ENCODE measurements around the gene SDR39U1. TPM values are rescaled to one million over a fixed set of nuclear protein-coding genes. Genes with fewer than 3 reads are reported as not detected.

The SDR39U1 gene
- total RNA-seq, 5 donors from 2014 or later (not counting 1 experiment from before 2014, with no cell fraction given), result 79.6 to 154 (median 109) TPM

GRCh38 chr14:24425704-24426103 lies 16.9 kb downstream of the SDR39U1 start:
- ChIA-PET CTCF (interaction anchor here in 1 of 2 donors (1.0 to 1.1 kb wide), 2 partner anchors 11 to 13 kb away, joined by 3 to 4 read pairs; no protein-coding TSS in a partner anchor), POLR2A (interaction anchor here in 1 of 2 donors (0.7 kb wide), 1 partner anchor 20 kb away, joined by 3 read pairs; no protein-coding TSS in a partner anchor)
- DNase-seq (peak in 1 of 35 experiments; percentile 34), ATAC-seq (replicated peaks in 1 of 4) (no peak)
- Mint-ChIP-seq H3K36me3 (no peaks in the 10 kb centered on the region), H3K4me1 (peaks cover 29 to 45% (median 44%) of the 10 kb centered on the region in 3 donors), H3K27ac (peak overlapping the region in 1 of 2 donors; percentile 88), H3K4me3 (peak overlapping the region in 1 of 3 donors; percentile 1), H3K9me3 (no peaks in the 10 kb centered on the region), H3K27me3 (no peaks in the 10 kb centered on the region)
- H3K27me3 ChIP-seq (replicated peaks in 1 of 2; ENCODE audit: control insufficient read depth in 2 of 2, extremely low read depth in 1 of 2, insufficient read depth in 2 of 2, low read length in 1 of 2), result peaks cover 0 to 3% of the 10 kb centered on the region in 2 experiments
- peaks cover 25 to 43% of the 10 kb centered on the region in 2 experiments for H3K4me1 ChIP-seq (ENCODE audit: control insufficient read depth in 1 of 2, extremely low read depth in 1 of 2, insufficient read depth in 2 of 2, low read length in 2 of 2)
- WGBS (ENCODE audit: insufficient coverage), result 40% methylated on average over 1 of the region's 3 CpGs
- no peak overlapping the region for H3K4me3 ChIP-seq (ENCODE audit: control insufficient read depth in 1 of 2, extremely low read depth in 1 of 2, low read length in 1 of 2)
- no peaks in the 10 kb centered on the region for H3K9me3 ChIP-seq
- no peaks in the 10 kb centered on the region for H3K36me3 ChIP-seq (ENCODE audit: control insufficient read depth in 2 of 2, extremely low read depth in 1 of 2, insufficient read depth in 1 of 2, low read length in 1 of 2)
- H3K27ac ChIP-seq (ENCODE audit: low read length), result no peak overlapping the region

DNA sequence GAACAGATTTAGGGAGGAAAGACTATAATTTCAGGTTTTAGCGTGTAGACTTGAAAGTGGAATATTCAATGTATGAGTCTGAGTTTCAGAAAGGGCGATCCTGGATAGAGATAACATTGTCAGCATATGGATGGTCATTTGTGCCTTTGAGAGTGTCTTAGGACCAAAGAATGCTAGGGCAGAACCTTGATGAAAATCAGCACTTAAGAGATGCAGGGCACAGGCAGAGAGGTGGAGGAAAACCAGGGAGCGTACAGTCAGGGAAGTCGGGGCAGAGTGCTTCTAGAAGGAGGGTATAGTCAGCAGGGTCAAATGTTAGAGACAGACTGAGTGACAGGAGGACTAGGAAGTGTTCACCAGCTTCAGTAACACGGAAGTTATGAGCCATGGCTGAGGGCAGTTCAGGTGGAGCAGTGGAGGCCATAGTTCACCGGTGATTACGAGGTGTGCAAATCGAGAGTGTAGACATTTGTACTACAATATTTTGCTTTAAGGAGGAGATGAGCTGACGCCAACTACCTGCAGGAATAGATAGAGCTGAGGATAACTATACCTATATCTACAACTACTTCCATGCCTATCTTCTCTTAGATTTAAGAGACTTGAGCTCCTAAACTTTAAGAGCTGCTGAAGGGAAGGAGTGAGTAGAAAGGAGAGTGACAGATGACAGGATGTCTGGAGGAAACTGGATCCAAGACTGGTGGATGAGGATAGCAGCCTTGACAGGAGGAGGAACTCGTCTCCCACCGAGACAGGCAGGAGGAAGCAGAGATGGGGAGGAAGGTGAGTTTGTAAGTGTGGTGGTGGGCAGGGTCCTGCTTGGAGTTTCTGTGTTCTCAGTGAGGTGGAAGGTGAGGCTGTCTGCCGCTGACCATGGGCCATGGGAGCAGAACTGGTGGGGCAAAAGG lies 19.6 kb downstream of the SDR39U1 start:
- H3K27me3 ChIP-seq (replicated peaks in 1 of 2; ENCODE audit: control insufficient read depth in 2 of 2, extremely low read depth in 1 of 2, insufficient read depth in 2 of 2, low read length in 1 of 2), result peaks cover 0 to 8% of the 10 kb centered on the region in 2 experiments
- Mint-ChIP-seq H3K4me1 (peaks cover 22 to 30% (median 28%) of the 10 kb centered on the region in 3 donors), H3K9me3 (no peaks in the 10 kb centered on the region), H3K27ac (no peak overlapping the region), H3K27me3 (peaks cover 5 to 6% of the 10 kb centered on the region in 2 donors), H3K4me3 (no peak overlapping the region), H3K36me3 (no peaks in the 10 kb centered on the region)
- 64% methylated on average over 7 of the region's 12 CpGs for WGBS (ENCODE audit: insufficient coverage)
- ChIA-PET POLR2A (interaction anchor here (0.5 to 1.0 kb wide), 6 partner anchors 8 to 333 kb away, joined by 3 to 6 read pairs (median 4); no protein-coding TSS in a partner anchor), CTCF (interaction anchor here in 1 of 2 donors (1.0 to 1.2 kb wide), 1 partner anchor 9 kb away, joined by 5 to 7 read pairs; no protein-coding TSS in a partner anchor)
- no peak overlapping the region for H3K4me3 ChIP-seq (ENCODE audit: control insufficient read depth in 1 of 2, extremely low read depth in 1 of 2, low read length in 1 of 2)
- no peak for ATAC-seq (replicated peaks in 1 of 4)
- H3K4me1 ChIP-seq (ENCODE audit: control insufficient read depth in 1 of 2, extremely low read depth in 1 of 2, insufficient read depth in 2 of 2, low read length in 2 of 2), result peaks cover 19 to 20% of the 10 kb centered on the region in 2 experiments
- H3K9me3 ChIP-seq, result no peaks in the 10 kb centered on the region
- DNase-seq, result no peak
- H3K36me3 ChIP-seq (ENCODE audit: control insufficient read depth in 2 of 2, extremely low read depth in 1 of 2, insufficient read depth in 1 of 2, low read length in 1 of 2), result no peaks in the 10 kb centered on the region
- H3K27ac ChIP-seq (ENCODE audit: low read length), result no peak overlapping the region

DNA sequence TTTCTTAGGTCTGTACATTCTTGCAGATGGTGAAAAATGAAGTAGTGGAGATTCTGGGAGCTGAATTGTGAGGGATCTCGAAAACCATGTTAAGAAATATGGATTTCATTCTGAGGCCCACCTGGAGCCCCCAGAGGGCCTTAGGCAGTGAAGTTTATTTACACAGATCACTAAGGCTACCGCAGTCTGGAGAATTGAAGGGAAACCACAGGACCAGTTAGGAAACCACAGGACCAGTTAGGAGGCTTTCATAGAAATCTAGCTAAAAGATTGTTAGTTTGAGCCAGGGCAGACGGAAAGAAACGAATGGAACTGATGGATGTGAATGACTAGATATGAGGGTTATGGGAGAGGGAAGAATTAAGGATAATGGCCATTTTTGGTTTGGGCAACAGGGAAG lies 20.3 kb downstream of the SDR39U1 start:
- 22% methylated on average over 2 of the region's 4 CpGs for WGBS (ENCODE audit: insufficient coverage)
- peaks cover 5 to 6% of the 10 kb centered on the region in 2 donors for H3K27me3 Mint-ChIP-seq
- POLR2A ChIA-PET, result interaction anchor here in 1 of 2 donors (0.6 to 0.8 kb wide), 2 partner anchors 9 to 107 kb away, joined by 3 to 4 read pairs; no protein-coding TSS in a partner anchor

DNA sequence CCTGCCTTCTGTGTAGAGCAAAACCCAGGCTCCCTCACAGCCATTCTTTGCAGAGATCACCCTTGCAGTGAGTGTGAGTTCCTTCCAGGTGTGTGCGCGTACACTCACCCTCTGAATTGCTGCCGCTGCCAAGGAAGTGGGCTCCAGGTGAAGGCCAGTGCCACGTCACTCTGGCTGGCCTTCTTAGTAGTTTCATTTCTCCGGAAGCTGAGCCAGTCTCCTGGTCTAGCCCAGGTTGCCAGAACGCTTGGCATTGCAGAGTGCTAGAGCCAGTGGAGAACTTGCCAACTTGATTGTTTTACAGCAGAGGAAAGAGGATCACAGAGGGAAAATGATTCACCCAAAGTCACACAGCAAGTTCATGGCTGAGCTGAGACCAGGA lies 24.1 kb downstream of the SDR39U1 start:
- H3K9me3 Mint-ChIP-seq, result no peaks in the 10 kb centered on the region
- no peaks in the 10 kb centered on the region for H3K36me3 ChIP-seq (ENCODE audit: control insufficient read depth in 2 of 2, extremely low read depth in 1 of 2, insufficient read depth in 1 of 2, low read length in 1 of 2)
- no peak for DNase-seq
- no peak overlapping the region for H3K4me3 ChIP-seq (ENCODE audit: control insufficient read depth in 1 of 2, extremely low read depth in 1 of 2, low read length in 1 of 2)
- H3K4me3 Mint-ChIP-seq, result no peak overlapping the region
- ChIA-PET CTCF (interaction anchor here (0.6 to 1.7 kb wide), 2 partner anchors 13 to 82 kb away, joined by 5 to 7 read pairs; no protein-coding TSS in a partner anchor), POLR2A (no interaction called here)
- peaks cover 0 to 31% of the 10 kb centered on the region in 2 experiments for H3K27me3 ChIP-seq (replicated peaks in 1 of 2; ENCODE audit: control insufficient read depth in 2 of 2, extremely low read depth in 1 of 2, insufficient read depth in 2 of 2, low read length in 1 of 2)
- H3K9me3 ChIP-seq, result no peaks in the 10 kb centered on the region
- H3K27me3 Mint-ChIP-seq, result peaks cover 5 to 9% of the 10 kb centered on the region in 2 donors
- 74% methylated on average over 6 of the region's 6 CpGs for WGBS (ENCODE audit: insufficient coverage)
- no peak for ATAC-seq (replicated peaks in 1 of 4)
- H3K4me1 ChIP-seq (ENCODE audit: control insufficient read depth in 1 of 2, extremely low read depth in 1 of 2, insufficient read depth in 2 of 2, low read length in 2 of 2), result peaks cover 2 to 5% of the 10 kb centered on the region in 2 experiments
- H3K27ac ChIP-seq (ENCODE audit: low read length), result no peak overlapping the region
- no peaks in the 10 kb centered on the region for H3K36me3 Mint-ChIP-seq
- H3K4me1 Mint-ChIP-seq, result no peaks in the 10 kb centered on the region
- H3K27ac Mint-ChIP-seq, result no peak overlapping the region

More for the DNA sequence above, 20.3 kb downstream of the SDR39U1 start:
- DNase-seq (no peak), ATAC-seq (replicated peaks in 1 of 4) (peak in 1 of 4 experiments; percentile 35)
- CTCF ChIA-PET, result interaction anchor here (0.6 to 1.0 kb wide), 2 partner anchors 8 to 9 kb away, joined by 3 to 7 read pairs; no protein-coding TSS in a partner anchor
- no peak overlapping the region for H3K4me3 Mint-ChIP-seq
- Histone ChIP-seq H3K4me3 (ENCODE audit: control insufficient read depth in 1 of 2, extremely low read depth in 1 of 2, low read length in 1 of 2) (no peak overlapping the region), H3K9me3 (no peaks in the 10 kb centered on the region), H3K27me3 (replicated peaks in 1 of 2; ENCODE audit: control insufficient read depth in 2 of 2, extremely low read depth in 1 of 2, insufficient read depth in 2 of 2, low read length in 1 of 2) (peaks cover 0 to 10% of the 10 kb centered on the region in 2 experiments), H3K4me1 (ENCODE audit: control insufficient read depth in 1 of 2, extremely low read depth in 1 of 2, insufficient read depth in 2 of 2, low read length in 2 of 2) (peaks cover 13 to 14% of the 10 kb centered on the region in 2 experiments), H3K27ac (ENCODE audit: low read length) (no peak overlapping the region), H3K36me3 (ENCODE audit: control insufficient read depth in 2 of 2, extremely low read depth in 1 of 2, insufficient read depth in 1 of 2, low read length in 1 of 2) (no peaks in the 10 kb centered on the region)
- peaks cover 19 to 25% (median 23%) of the 10 kb centered on the region in 3 donors for H3K4me1 Mint-ChIP-seq
- no peaks in the 10 kb centered on the region for H3K36me3 Mint-ChIP-seq
- no peak overlapping the region for H3K27ac Mint-ChIP-seq
- H3K9me3 Mint-ChIP-seq, result no peaks in the 10 kb centered on the region

DNA sequence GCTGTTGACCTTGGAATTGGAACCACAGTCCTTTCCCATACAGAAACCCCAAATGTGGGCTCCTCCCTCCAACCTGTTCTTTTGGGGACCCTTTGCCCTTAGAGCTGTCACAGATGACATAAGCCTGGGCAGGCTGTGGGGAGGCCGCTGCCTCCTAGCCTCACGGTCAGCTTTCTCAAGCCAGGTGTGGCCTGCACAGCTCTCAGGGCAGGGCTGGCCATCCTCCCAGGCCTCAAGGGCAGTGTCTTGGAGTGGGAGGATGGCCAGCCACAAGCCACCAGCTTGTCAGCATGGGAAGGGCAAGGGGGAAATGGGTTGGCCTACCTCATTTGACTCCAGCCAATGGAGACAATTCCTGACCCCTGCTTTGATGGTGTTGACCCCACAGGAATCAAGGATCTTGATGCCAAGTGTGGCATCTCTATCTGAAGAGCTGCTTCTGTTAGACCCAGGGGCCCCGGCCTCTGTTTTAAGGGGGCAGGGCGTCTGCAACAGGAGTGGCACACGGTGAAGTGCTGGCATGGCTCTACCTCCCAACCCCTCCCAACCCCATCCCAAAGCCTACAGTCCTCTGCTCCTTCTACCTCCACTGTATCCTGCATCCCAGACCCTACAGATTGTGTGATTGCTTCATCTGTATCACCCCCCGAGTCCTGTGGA lies 24.6 kb downstream of the SDR39U1 start:
- no peaks in the 10 kb centered on the region for H3K9me3 Mint-ChIP-seq
- no peaks in the 10 kb centered on the region for H3K9me3 ChIP-seq
- ATAC-seq (replicated peaks in 1 of 4) (no peak), DNase-seq (no peak)
- POLR2A ChIA-PET, result no interaction called here
- no peak overlapping the region for H3K4me3 ChIP-seq (ENCODE audit: control insufficient read depth in 1 of 2, extremely low read depth in 1 of 2, low read length in 1 of 2)
- no peaks in the 10 kb centered on the region for H3K36me3 Mint-ChIP-seq
- H3K4me1 ChIP-seq (ENCODE audit: control insufficient read depth in 1 of 2, extremely low read depth in 1 of 2, insufficient read depth in 2 of 2, low read length in 2 of 2), result peaks cover 2 to 4% of the 10 kb centered on the region in 2 experiments
- no peak overlapping the region for H3K4me3 Mint-ChIP-seq
- CTCF ChIA-PET, result interaction anchor here in 1 of 2 donors (0.6 kb wide), 1 partner anchor 82 kb away, joined by 7 read pairs; no protein-coding TSS in a partner anchor
- H3K27ac Mint-ChIP-seq, result no peak overlapping the region
- peaks cover 5 to 9% of the 10 kb centered on the region in 2 donors for H3K27me3 Mint-ChIP-seq
- H3K36me3 ChIP-seq (ENCODE audit: control insufficient read depth in 2 of 2, extremely low read depth in 1 of 2, insufficient read depth in 1 of 2, low read length in 1 of 2), result no peaks in the 10 kb centered on the region
- WGBS (ENCODE audit: insufficient coverage), result 82% methylated on average over 5 of the region's 6 CpGs
- peaks cover 0 to 31% of the 10 kb centered on the region in 2 experiments for H3K27me3 ChIP-seq (replicated peaks in 1 of 2; ENCODE audit: control insufficient read depth in 2 of 2, extremely low read depth in 1 of 2, insufficient read depth in 2 of 2, low read length in 1 of 2)
- no peaks in the 10 kb centered on the region for H3K4me1 Mint-ChIP-seq
- H3K27ac ChIP-seq (ENCODE audit: low read length), result no peak overlapping the region
